A549 (cell line): ENCODE results near the gene KIF2A. TPM values are rescaled to one million over a fixed set of nuclear protein-coding genes. Genes with fewer than 3 reads are reported as not detected.

Experiments used
- ATAC-seq, 2 experiments: fragments of 200-7000 bp in 1 of 2; fragments of >200 bp in 1 of 2; cut with Nextera tagmentation in 1 of 2; cut with Tn5 transposase in 1 of 2; 3 replicates each; pipeline versions ENCODE4 v1.8.0 to v1.9.1; 2018 to 2020; ENCODE audit warnings: mild to moderate bottlenecking in 1 of 2, moderate library complexity in 1 of 2
- CTCF ChIA-PET: fragments of 300-600 bp; sonication (Branson Sonifier 250); formaldehyde crosslinking; extraction: SDS; loops from one replicate; lab custom pipeline; 2021; ENCODE audit warnings: antibody characterized with exemption, inconsistent platforms; lab: Yijun Ruan, JAX
- POLR2A ChIA-PET: fragments of 350-600 bp; formaldehyde crosslinking; extraction: SDS; loops from one replicate; lab custom pipeline; 2021; ENCODE audit warnings: antibody characterized with exemption, inconsistent platforms; lab: Yijun Ruan, JAX
- DNase-seq, 2 experiments: peaks; one replicate each; pipeline versions ENCODE4 v3.0.0 to v3.0.0-alpha.2; 2011 to 2016; ENCODE audit warnings: low read depth in 1 of 2, low spot score in 1 of 2
- FAIRE-seq: peaks from 2 replicates; lab custom pipeline; 2011; peaks lifted over from hg19 to GRCh38; lab: Jason Lieb, UNC
- H3K27ac ChIP-seq, 2 experiments: fragments of >200 bp; sonication (Bioruptor Twin); formaldehyde crosslinking; 3 replicates each; pipeline ENCODE4 v1.5.1; 2016 to 2017
- H3K4me1 ChIP-seq: fragments of >200 bp; sonication (Bioruptor Twin); formaldehyde crosslinking; 3 replicates; pipeline ENCODE4 v1.6.1; 2016
- H3K4me2 ChIP-seq: fragments of >200 bp; sonication (Bioruptor Twin); formaldehyde crosslinking; 3 replicates; pipeline ENCODE4 v1.6.1; 2016
- H3K4me3 ChIP-seq: fragments of >200 bp; sonication (Bioruptor Twin); formaldehyde crosslinking; 3 replicates; pipeline ENCODE4 v1.5.1; 2016
- H3K9me3 ChIP-seq: fragments of >200 bp; sonication (Bioruptor Twin); formaldehyde crosslinking; 3 replicates; pipeline ENCODE4 v1.6.1; 2016
- CBX2 ChIP-seq: fragments of 200-600 bp; sonication (generic); IDR thresholded peaks from 2 replicates; pipeline ENCODE4 v1.6.1; 2016; ENCODE audit warnings: low read depth, mild to moderate bottlenecking, borderline replicate concordance
- CBX8 ChIP-seq: fragments of 200-600 bp; sonication (generic); IDR thresholded peaks from 2 replicates; pipeline ENCODE4 v1.6.1; 2016
- CEBPB ChIP-seq, 2 experiments: fragments of >200 bp in 1 of 2; sonication (Bioruptor Twin) in 1 of 2; formaldehyde crosslinking in 1 of 2; IDR thresholded peaks; 2 replicates each; pipeline ENCODE4 v1.6.1; 2012 to 2016
- CHD2 ChIP-seq: fragments of 150-350 bp; IDR thresholded peaks from 2 replicates; pipeline ENCODE4 v1.6.1; 2014; ENCODE audit warnings: low read length; ENCODE audit not compliant: partially characterized antibody
- CHD4 ChIP-seq: fragments of 200-600 bp; sonication (generic); IDR thresholded peaks from 2 replicates; pipeline ENCODE4 v1.6.1; 2016; ENCODE audit warnings: antibody characterized with exemption, mild to moderate bottlenecking, borderline replicate concordance
- EHMT2 ChIP-seq: fragments of 200-600 bp; sonication (generic); IDR thresholded peaks from 2 replicates; pipeline ENCODE4 v1.6.1; 2016; ENCODE audit warnings: antibody characterized with exemption, low read depth, mild to moderate bottlenecking, moderate library complexity
- EP300 ChIP-seq, 2 experiments: fragments of >200 bp; sonication (Bioruptor Twin); formaldehyde crosslinking; IDR thresholded peaks; 2 replicates in 1 of 2; 3 replicates in 1 of 2; pipeline ENCODE4 v1.6.1; 2016 to 2017
- ESRRA ChIP-seq: fragments of 150-350 bp; IDR thresholded peaks from 2 replicates; pipeline ENCODE4 v1.6.1; 2014; ENCODE audit warnings: mild to moderate bottlenecking, low read length, borderline replicate concordance
- FOSB ChIP-seq: fragments of 250-450 bp; sonication (Bioruptor Pico); IDR thresholded peaks from 2 replicates; pipeline ENCODE4 v1.5.0; 2020; ENCODE audit warnings: mild to moderate bottlenecking, moderate library complexity
- FOXS1 ChIP-seq: fragments of 250-450 bp; sonication (Bioruptor Pico); IDR thresholded peaks from 2 replicates; pipeline ENCODE4 v1.5.0; 2020; ENCODE audit warnings: mild to moderate bottlenecking, moderate library complexity
- HEYL ChIP-seq: fragments of 250-450 bp; sonication (Bioruptor Pico); IDR thresholded peaks from 2 replicates; pipeline ENCODE4 v1.8.0; 2021; ENCODE audit warnings: mild to moderate bottlenecking, moderate library complexity
- HOXA7 ChIP-seq: fragments of 250-450 bp; sonication (Bioruptor Pico); IDR thresholded peaks from 2 replicates; pipeline ENCODE4 v1.5.0; 2020; ENCODE audit warnings: mild to moderate bottlenecking, moderate library complexity
- HOXB13 ChIP-seq: fragments of 250-450 bp; sonication (Bioruptor Pico); IDR thresholded peaks from 2 replicates; pipeline ENCODE4 v1.5.0; 2020; ENCODE audit warnings: low read depth, mild to moderate bottlenecking, moderate library complexity
- JUN ChIP-seq, 2 experiments: fragments of >200 bp; sonication (Bioruptor Twin); formaldehyde crosslinking; IDR thresholded peaks; 2 replicates in 1 of 2; 3 replicates in 1 of 2; pipeline ENCODE4 v1.6.1; 2016 to 2017
- KDM5A ChIP-seq: fragments of 200-600 bp; sonication (generic); IDR thresholded peaks from 2 replicates; pipeline ENCODE4 v1.6.1; 2016; ENCODE audit warnings: antibody characterized with exemption, mild to moderate bottlenecking
- MAZ ChIP-seq: fragments of 150-350 bp; IDR thresholded peaks from 2 replicates; pipeline ENCODE4 v1.6.1; 2014; ENCODE audit warnings: antibody characterized with exemption, low read depth, low read length, borderline replicate concordance
- MYC ChIP-seq: IDR thresholded peaks from 2 replicates; pipeline ENCODE4 v1.6.1; 2012; ENCODE audit warnings: mild to moderate bottlenecking, inconsistent platforms, low read length, improper control_type of control experiment, borderline replicate concordance
- NPAS2 ChIP-seq: fragments of 250-450 bp; sonication (Bioruptor Pico); IDR thresholded peaks from 2 replicates; pipeline ENCODE4 v1.8.0; 2022; ENCODE audit warnings: mild to moderate bottlenecking, moderate library complexity, borderline replicate concordance
- PHF8 ChIP-seq: fragments of 200-600 bp; sonication (generic); IDR thresholded peaks from 2 replicates; pipeline ENCODE4 v1.6.1; 2016; ENCODE audit warnings: low read depth, mild to moderate bottlenecking, antibody characterized with exemption, moderate library complexity, borderline replicate concordance
- POLR2A ChIP-seq: IDR thresholded peaks from 2 replicates; pipeline ENCODE4 v1.6.1; 2012; ENCODE audit warnings: mild to moderate bottlenecking, low read length
- RARB ChIP-seq: fragments of 250-450 bp; sonication (Bioruptor Pico); IDR thresholded peaks from 2 replicates; pipeline ENCODE4 v1.8.0; 2021; ENCODE audit warnings: mild to moderate bottlenecking, moderate library complexity
- RFX5 ChIP-seq: fragments of 450-650 bp; IDR thresholded peaks from 2 replicates; pipeline ENCODE4 v1.7.1; 2014; ENCODE audit warnings: antibody characterized with exemption, mild to moderate bottlenecking, moderate library complexity
- RNF2 ChIP-seq: fragments of 200-600 bp; sonication (generic); IDR thresholded peaks from 2 replicates; pipeline ENCODE4 v1.6.1; 2016; ENCODE audit warnings: low read depth, mild to moderate bottlenecking, antibody characterized with exemption, moderate library complexity, borderline replicate concordance
- TP53 ChIP-seq: fragments of 250-450 bp; sonication (Bioruptor Pico); IDR thresholded peaks from 2 replicates; pipeline ENCODE4 v1.5.0; 2021; ENCODE audit warnings: mild to moderate bottlenecking, moderate library complexity
- ZC3H11A ChIP-seq: fragments of 450-650 bp; IDR thresholded peaks from 2 replicates; pipeline ENCODE4 v1.6.1; 2014; ENCODE audit warnings: antibody characterized with exemption, mild to moderate bottlenecking
- ZSCAN20 ChIP-seq: fragments of 250-450 bp; sonication (Bioruptor Pico); IDR thresholded peaks from 2 replicates; pipeline ENCODE4 v1.8.0; 2022; ENCODE audit warnings: mild to moderate bottlenecking, moderate library complexity
- WGBS: methylation state at CpG from one replicate; pipeline ENCODE4 v1.1.6; 2017; ENCODE audit errors: missing lambda C conversion rate; 5-methylcytosine and 5-hydroxymethylcytosine counted together
- polyA plus RNA-seq, 4 experiments: library from polyadenylated mRNA; depleted of rRNA in 3 of 4; stranded (reverse); fragments of >200 nt; fragmentation: RNase III in 1 of 4; extraction: RNeasy Plus Mini Kit Qiagen cat#74134 plus additional on column Dnase treatment in 1 of 4; gene quantifications; 2 replicates in 3 of 4; 3 replicates in 1 of 4; pipeline ENCODE4 v1.2.3, GENCODE V29; 2011 to 2017
- TF ChIP-seq, protein P1 (sequence below): fragments of 250-450 bp; sonication (Bioruptor Pico); IDR thresholded peaks from 2 replicates; pipeline ENCODE4 v1.5.0; 2021; ENCODE audit warnings: mild to moderate bottlenecking, moderate library complexity, borderline replicate concordance
- TF ChIP-seq, protein P2 (sequence below): fragments of 450-650 bp; IDR thresholded peaks from 2 replicates; pipeline ENCODE4 v1.6.1; 2014; ENCODE audit warnings: antibody characterized with exemption
- TF ChIP-seq, protein P3 (sequence below): fragments of 250-450 bp; sonication (Bioruptor Pico); IDR thresholded peaks from 2 replicates; pipeline ENCODE4 v1.5.0; 2020; ENCODE audit warnings: low read depth, mild to moderate bottlenecking, moderate library complexity
- TF ChIP-seq, protein P4 (sequence below): IDR thresholded peaks from 2 replicates; pipeline ENCODE4 v1.6.1; 2012; ENCODE audit warnings: low read depth, borderline replicate concordance

KIF2A gene
- polyA plus RNA-seq, 2 of the 4 experiments (the other 2 are of a cell fraction) = 44.5 to 68.9 TPM

DNA sequence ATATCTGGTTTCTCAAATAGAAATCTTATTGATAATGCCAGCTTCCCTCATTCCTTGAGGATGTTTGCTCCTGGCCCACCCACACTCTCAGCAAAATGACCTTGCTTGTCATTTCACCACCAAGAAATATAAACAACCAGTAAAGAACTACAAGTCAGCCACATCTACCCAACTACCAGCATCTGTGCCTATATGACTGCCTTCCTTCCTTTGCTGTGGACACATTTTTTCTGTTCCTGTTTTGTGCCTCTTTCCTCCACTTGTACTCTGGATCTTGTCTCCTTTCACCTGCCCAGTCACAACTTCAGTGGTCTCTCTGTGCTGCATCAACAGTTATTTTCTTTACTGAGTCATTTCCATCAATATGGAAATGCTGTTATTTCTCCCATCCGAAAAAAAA, 20.3 kb downstream of the KIF2A start:
- Histone ChIP-seq H3K4me3 (no peak overlapping the region), H3K4me1 (peaks cover 16% of the 10 kb centered on the region; the same call in 2 of the 3 replicates), H3K9me3 (no peaks in the 10 kb centered on the region), H3K4me2 (no peak overlapping the region), H3K27ac (no peak overlapping the region)
- no peak for TF ChIP-seq ZSCAN20 (CRISPR knock-in tag)
- TF ChIP-seq MYC = no peak
- TF ChIP-seq RFX5 = no peak
- no peak for TF ChIP-seq CEBPB (IDR thresholded peaks at IDR 0.05)
- TF ChIP-seq, protein P1, sequence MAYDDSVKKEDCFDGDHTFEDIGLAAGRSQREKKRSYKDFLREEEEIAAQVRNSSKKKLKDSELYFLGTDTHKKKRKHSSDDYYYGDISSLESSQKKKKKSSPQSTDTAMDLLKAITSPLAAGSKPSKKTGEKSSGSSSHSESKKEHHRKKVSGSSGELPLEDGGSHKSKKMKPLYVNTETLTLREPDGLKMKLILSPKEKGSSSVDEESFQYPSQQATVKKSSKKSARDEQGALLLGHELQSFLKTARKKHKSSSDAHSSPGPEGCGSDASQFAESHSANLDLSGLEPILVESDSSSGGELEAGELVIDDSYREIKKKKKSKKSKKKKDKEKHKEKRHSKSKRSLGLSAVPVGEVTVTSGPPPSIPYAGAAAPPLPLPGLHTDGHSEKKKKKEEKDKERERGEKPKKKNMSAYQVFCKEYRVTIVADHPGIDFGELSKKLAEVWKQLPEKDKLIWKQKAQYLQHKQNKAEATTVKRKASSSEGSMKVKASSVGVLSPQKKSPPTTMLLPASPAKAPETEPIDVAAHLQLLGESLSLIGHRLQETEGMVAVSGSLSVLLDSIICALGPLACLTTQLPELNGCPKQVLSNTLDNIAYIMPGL (CRISPR knock-in tag) = no peak
- no peak for TF ChIP-seq RARB (CRISPR knock-in tag)
- no peak for TF ChIP-seq RNF2
- TF ChIP-seq TP53 = no peak
- TF ChIP-seq PHF8 = no peak
- no peak for FAIRE-seq
- CTCF ChIA-PET = no interaction called here
- DNase-seq = no peak
- POLR2A ChIA-PET = no interaction called here
- WGBS = 90% methylated on average over 1 of the region's 1 CpG
- no peak for ATAC-seq

DNA sequence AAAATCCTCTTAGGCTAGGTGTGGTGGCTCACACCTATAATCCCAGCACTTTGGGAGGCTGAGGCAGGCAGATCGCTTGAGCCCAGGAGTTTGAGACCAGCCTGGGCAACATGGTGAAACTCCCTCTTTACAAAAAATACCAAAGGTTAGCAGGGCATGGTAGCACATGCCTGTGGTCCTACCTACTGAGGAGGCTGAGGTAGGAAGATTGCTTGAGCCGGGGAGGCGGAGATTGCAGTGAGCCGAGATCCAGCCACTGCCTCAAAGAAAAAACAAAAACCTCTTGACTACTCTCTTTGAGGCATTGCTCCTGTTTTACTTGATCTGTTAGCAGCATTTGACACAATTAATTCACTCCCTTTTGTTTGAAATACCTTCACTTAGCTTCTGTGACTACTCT, 20.7 kb downstream of the KIF2A start:
- CTCF ChIA-PET = no interaction called here
- DNase-seq (no peak), ATAC-seq (no peak), FAIRE-seq (no peak)
- Histone ChIP-seq H3K9me3 (no peaks in the 10 kb centered on the region), H3K4me3 (no peak overlapping the region), H3K4me1 (peaks cover 16% of the 10 kb centered on the region; the same call in 2 of the 3 replicates), H3K4me2 (no peak overlapping the region), H3K27ac (no peak overlapping the region)
- WGBS = 94% methylated on average over 4 of the region's 4 CpGs
- TF ChIP-seq ESRRA = no peak
- TF ChIP-seq HOXB13 = no peak
- TF ChIP-seq, protein P2, sequence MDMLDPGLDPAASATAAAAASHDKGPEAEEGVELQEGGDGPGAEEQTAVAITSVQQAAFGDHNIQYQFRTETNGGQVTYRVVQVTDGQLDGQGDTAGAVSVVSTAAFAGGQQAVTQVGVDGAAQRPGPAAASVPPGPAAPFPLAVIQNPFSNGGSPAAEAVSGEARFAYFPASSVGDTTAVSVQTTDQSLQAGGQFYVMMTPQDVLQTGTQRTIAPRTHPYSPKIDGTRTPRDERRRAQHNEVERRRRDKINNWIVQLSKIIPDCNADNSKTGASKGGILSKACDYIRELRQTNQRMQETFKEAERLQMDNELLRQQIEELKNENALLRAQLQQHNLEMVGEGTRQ = no peak
- TF ChIP-seq CHD4 = no peak
- TF ChIP-seq MYC = no peak
- no peak for TF ChIP-seq NPAS2 (CRISPR knock-in tag)
- no peak for TF ChIP-seq MAZ
- TF ChIP-seq FOSB = no peak
- no peak for TF ChIP-seq EP300 (IDR thresholded peaks at IDR 0.05)
- no peak for TF ChIP-seq CBX2
- POLR2A ChIA-PET = no interaction called here

DNA sequence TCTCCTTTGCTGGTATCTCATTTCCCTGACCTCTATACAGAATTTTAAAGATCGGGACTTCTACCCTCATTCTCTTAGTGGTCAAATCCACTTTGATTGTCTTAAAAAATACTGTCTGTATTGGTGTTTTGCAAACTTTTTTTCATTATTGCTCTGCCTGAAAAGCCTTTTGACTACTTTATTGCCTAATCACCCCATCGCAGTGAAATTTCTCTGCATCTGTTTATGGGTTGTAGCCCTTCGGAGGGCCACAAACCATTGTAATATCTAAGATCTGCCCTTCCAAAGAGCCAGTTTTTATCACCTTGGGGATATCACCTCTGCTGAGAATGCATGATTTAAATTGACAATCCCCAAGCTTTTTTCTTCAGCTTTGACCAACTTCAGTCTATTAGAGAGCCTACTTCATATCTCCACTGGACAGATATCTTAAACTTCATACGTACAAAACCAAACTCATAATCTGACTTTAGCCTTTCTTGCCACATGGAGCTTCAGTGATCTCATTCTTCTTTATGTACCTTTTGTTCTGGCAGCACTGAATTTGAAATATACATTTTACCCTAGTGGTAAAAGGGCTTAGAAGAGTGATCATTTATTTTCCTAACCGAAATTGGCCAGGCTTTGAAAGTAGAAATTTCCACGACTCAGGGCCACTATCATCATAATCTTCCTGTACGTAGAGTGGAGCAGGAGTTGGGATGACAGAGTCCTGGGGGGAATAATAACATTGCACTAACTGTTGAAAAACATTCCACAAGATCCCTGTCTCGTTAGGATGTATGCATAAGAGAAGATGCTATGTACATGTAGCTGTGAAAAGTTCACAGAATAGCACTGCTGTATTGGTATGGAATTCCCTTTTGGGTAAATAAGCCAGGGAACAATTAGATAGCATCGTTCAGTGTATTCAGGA, 21.4 kb downstream of the KIF2A start:
- FAIRE-seq (no peak), ATAC-seq (no peak), DNase-seq (no peak)
- Histone ChIP-seq H3K4me2 (no peak overlapping the region), H3K9me3 (no peaks in the 10 kb centered on the region), H3K27ac (no peak overlapping the region), H3K4me3 (no peak overlapping the region), H3K4me1 (peaks cover 16% of the 10 kb centered on the region; the same call in 2 of the 3 replicates)
- ChIA-PET CTCF (no interaction called here), POLR2A (no interaction called here)
- WGBS = 88% methylated on average over 9 of the region's 9 CpGs
- TF ChIP-seq KDM5A (no peak), JUN (IDR thresholded peaks at IDR 0.05) (no peak), EHMT2 (no peak), HEYL (CRISPR knock-in tag) (no peak), CHD2 (no peak), PHF8 (no peak), FOXS1 (CRISPR knock-in tag) (no peak), RNF2 (no peak), ZC3H11A (no peak), EP300 (IDR thresholded peaks at IDR 0.05) (no peak), POLR2A (no peak), HOXA7 (CRISPR knock-in tag) (no peak), CBX8 (no peak)
- TF ChIP-seq, protein P3, sequence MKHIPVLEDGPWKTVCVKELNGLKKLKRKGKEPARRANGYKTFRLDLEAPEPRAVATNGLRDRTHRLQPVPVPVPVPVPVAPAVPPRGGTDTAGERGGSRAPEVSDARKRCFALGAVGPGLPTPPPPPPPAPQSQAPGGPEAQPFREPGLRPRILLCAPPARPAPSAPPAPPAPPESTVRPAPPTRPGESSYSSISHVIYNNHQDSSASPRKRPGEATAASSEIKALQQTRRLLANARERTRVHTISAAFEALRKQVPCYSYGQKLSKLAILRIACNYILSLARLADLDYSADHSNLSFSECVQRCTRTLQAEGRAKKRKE (CRISPR knock-in tag) = no peak
- TF ChIP-seq, protein P2 = no peak
- TF ChIP-seq, protein P4, sequence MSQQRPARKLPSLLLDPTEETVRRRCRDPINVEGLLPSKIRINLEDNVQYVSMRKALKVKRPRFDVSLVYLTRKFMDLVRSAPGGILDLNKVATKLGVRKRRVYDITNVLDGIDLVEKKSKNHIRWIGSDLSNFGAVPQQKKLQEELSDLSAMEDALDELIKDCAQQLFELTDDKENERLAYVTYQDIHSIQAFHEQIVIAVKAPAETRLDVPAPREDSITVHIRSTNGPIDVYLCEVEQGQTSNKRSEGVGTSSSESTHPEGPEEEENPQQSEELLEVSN = no peak
